ENCODE results near the gene SLC25A12. TPM values are rescaled to one million over a fixed set of nuclear protein-coding genes. Genes with fewer than 3 reads are reported as not detected.

Gene SLC25A12
- total RNA-seq, 2 experiments from 2014 or later = 28.1 to 32.3 TPM

DNA sequence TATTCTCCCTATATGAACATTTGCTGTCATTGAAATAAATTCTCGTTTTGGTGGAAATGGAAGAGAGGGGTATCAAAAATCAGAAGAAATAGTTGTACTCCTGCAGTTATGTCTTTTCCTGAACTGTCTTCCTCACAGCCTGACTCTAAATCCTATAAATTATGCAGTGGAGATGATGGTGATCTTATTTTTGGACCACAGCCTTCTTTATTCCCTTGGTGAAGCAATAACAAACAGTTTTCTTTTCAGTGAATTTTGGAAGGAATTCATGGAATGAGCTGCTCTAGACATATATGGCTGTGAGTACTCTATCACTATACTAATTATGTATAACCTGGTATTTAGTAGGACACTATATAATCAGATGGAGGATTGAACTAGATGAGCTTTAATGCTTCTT, 1.7 kb upstream of the SLC25A12 start:
- BruUV-seq (replicated peaks) = no TSS peak
- intact Hi-C loops (cut with micrococcal nuclease; ENCODE audit: unreplicated experiment) = loop anchor here (2.0 kb wide), 1 partner anchor 27 kb away; the partner anchor contains the start of gene HAT1
- Histone ChIP-seq H3K79me2 (ENCODE audit: insufficient read depth, low read depth, low read length) (peaks cover 23% of the 10 kb centered on the region; the same call in 1 of the 2 replicates), H3K4me3 (ENCODE audit: low read depth, low read length, poor library complexity, severe bottlenecking) (no peak overlapping the region), H3K9me2 (ENCODE audit: insufficient read depth, low read length) (no peaks in the 10 kb centered on the region), H3K4me2 (ENCODE audit: low read length) (no peak overlapping the region), H3K4me1 (ENCODE audit: insufficient read depth, low read length, poor library complexity, severe bottlenecking) (peaks cover 17% of the 10 kb centered on the region), H3K27ac (ENCODE audit: low read depth, low read length, poor library complexity, severe bottlenecking) (no peak overlapping the region), H3K9me3 (ENCODE audit: low read length) (peaks cover 6% of the 10 kb centered on the region; the same call in 1 of the 2 replicates), H3K36me3 (ENCODE audit: insufficient read depth, low read length) (peaks cover 18% of the 10 kb centered on the region), H2AFZ (ENCODE audit: low read length) (no peak overlapping the region), H4K20me1 (ENCODE audit: insufficient read depth, low read length) (no peaks in the 10 kb centered on the region)
- DNase-seq (ENCODE audit: low spot score) = no peak
- ChIA-PET POLR2A (interaction anchor here (0.6 to 1.9 kb wide), 5 partner anchors 8 to 1853 kb away, joined by 3 to 9 read pairs (median 4); partner anchors contain the start of gene HAT1), CTCF (ENCODE audit: unreplicated experiment) (no interaction called here)
- TF ChIP-seq, protein P1, sequence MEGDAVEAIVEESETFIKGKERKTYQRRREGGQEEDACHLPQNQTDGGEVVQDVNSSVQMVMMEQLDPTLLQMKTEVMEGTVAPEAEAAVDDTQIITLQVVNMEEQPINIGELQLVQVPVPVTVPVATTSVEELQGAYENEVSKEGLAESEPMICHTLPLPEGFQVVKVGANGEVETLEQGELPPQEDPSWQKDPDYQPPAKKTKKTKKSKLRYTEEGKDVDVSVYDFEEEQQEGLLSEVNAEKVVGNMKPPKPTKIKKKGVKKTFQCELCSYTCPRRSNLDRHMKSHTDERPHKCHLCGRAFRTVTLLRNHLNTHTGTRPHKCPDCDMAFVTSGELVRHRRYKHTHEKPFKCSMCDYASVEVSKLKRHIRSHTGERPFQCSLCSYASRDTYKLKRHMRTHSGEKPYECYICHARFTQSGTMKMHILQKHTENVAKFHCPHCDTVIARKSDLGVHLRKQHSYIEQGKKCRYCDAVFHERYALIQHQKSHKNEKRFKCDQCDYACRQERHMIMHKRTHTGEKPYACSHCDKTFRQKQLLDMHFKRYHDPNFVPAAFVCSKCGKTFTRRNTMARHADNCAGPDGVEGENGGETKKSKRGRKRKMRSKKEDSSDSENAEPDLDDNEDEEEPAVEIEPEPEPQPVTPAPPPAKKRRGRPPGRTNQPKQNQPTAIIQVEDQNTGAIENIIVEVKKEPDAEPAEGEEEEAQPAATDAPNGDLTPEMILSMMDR (conservative IDR thresholded peaks at IDR 0.05; ENCODE audit: low read length) = no peak
- no peak for TF ChIP-seq EZH2phosphoT487 (IDR thresholded peaks at IDR 0.05; ENCODE audit: borderline replicate concordance, low read depth, low read length)

DNA sequence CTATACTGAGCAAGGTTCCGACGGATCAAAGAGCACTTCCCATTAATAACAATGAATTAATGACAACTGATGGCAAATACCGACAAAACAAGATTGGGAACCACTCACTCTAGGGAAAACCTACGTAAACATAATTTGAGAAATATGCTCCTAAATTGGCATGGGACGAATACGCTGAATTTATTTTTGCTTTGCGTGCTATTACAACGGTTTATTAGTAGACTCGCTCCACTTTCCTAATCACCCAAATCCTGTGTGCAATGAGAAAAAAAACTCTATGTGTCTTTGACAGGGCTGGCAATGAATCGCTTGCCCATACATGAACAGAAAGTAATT, 536 bp upstream of the SLC25A12 start:
- peaks cover 6% of the 10 kb centered on the region; the same call in 1 of the 2 replicates for H3K9me3 ChIP-seq (ENCODE audit: low read length)
- H3K4me3 ChIP-seq (ENCODE audit: low read depth, low read length, poor library complexity, severe bottlenecking) = peak overlapping the region; percentile 86
- ChIA-PET POLR2A (interaction anchor here (0.6 to 4.5 kb wide), 6 partner anchors 10 to 197 kb away, joined by 3 to 24 read pairs (median 6); partner anchors contain the start of gene HAT1), CTCF (ENCODE audit: unreplicated experiment) (interaction anchor here (0.8 kb wide), 1 partner anchor 28 kb away, joined by 4 read pairs; the partner anchor contains the start of gene HAT1)
- H3K36me3 ChIP-seq (ENCODE audit: insufficient read depth, low read length) = peaks cover 31% of the 10 kb centered on the region
- H3K4me2 ChIP-seq (ENCODE audit: low read length) = peak overlapping the region; percentile 83
- H3K9me2 ChIP-seq (ENCODE audit: insufficient read depth, low read length) = no peaks in the 10 kb centered on the region
- peaks cover 23% of the 10 kb centered on the region; the same call in 1 of the 2 replicates for H3K79me2 ChIP-seq (ENCODE audit: insufficient read depth, low read depth, low read length)
- DNase-seq (ENCODE audit: low spot score) = peak; percentile 3
- BruUV-seq (replicated peaks) = TSS peak; percentile 90
- intact Hi-C loops (cut with micrococcal nuclease; ENCODE audit: unreplicated experiment) = loop anchor here (2.0 kb wide), 1 partner anchor 28 kb away; the partner anchor contains the start of gene HAT1
- TF ChIP-seq, protein P1 (conservative IDR thresholded peaks at IDR 0.05; ENCODE audit: low read length) = no peak
- TF ChIP-seq EZH2phosphoT487 (IDR thresholded peaks at IDR 0.05; ENCODE audit: borderline replicate concordance, low read depth, low read length) = no peak
- H4K20me1 ChIP-seq (ENCODE audit: insufficient read depth, low read length) = no peaks in the 10 kb centered on the region
- H2AFZ ChIP-seq (ENCODE audit: low read length) = peak overlapping the region; percentile 90
- H3K27ac ChIP-seq (ENCODE audit: low read depth, low read length, poor library complexity, severe bottlenecking) = peak overlapping the region; percentile 39
- H3K4me1 ChIP-seq (ENCODE audit: insufficient read depth, low read length, poor library complexity, severe bottlenecking) = peaks cover 17% of the 10 kb centered on the region

DNA sequence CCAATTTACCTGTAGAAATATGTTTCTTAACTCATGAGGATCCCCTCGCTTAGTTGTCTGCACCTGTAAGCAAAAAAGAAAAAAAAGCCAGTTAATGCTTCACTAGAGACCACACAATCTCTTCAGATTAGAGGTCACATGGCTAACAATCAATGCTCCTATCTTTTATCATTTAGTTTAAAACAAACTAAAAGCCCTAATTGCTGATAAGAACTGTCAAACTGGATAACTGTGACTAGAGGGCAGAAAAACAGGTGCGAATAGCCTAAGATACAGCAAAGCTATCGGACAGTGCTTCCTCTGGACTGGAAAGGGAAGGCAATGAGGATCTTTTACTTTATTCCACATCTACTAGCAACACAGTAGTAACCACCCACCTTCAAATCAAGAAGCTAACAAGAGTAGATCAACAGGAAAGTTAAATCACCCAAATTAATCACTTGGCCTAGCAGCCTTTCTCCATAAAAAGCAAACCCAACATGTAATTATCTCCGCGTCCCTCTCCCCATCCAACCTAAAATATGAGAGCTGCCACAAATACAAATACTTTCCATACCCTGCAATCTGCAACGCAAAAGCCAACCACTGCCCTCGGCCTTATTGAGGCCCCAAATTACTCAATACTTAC, 734 bp downstream of the SLC25A12 start:
- Histone ChIP-seq H3K9me2 (ENCODE audit: insufficient read depth, low read length) (no peaks in the 10 kb centered on the region), H2AFZ (ENCODE audit: low read length) (peak overlapping the region; percentile 90), H3K36me3 (ENCODE audit: insufficient read depth, low read length) (peaks cover 40% of the 10 kb centered on the region), H3K4me3 (ENCODE audit: low read depth, low read length, poor library complexity, severe bottlenecking) (peak overlapping the region; percentile 86), H4K20me1 (ENCODE audit: insufficient read depth, low read length) (no peaks in the 10 kb centered on the region), H3K79me2 (ENCODE audit: insufficient read depth, low read depth, low read length) (peaks cover 31% of the 10 kb centered on the region; the same call in 1 of the 2 replicates), H3K9me3 (ENCODE audit: low read length) (peaks cover 3% of the 10 kb centered on the region; the same call in 1 of the 2 replicates), H3K27ac (ENCODE audit: low read depth, low read length, poor library complexity, severe bottlenecking) (peak overlapping the region; percentile 39), H3K4me1 (ENCODE audit: insufficient read depth, low read length, poor library complexity, severe bottlenecking) (peaks cover 17% of the 10 kb centered on the region), H3K4me2 (ENCODE audit: low read length) (peak overlapping the region; percentile 83)
- peak; percentile 5 for DNase-seq (ENCODE audit: low spot score)
- POLR2A ChIA-PET = interaction anchor here (0.6 to 4.5 kb wide), 15 partner anchors 11 to 210 kb away, joined by 3 to 24 read pairs (median 3); partner anchors contain the start of gene HAT1
- no TSS peak for BruUV-seq (replicated peaks)
- TF ChIP-seq, protein P1 (conservative IDR thresholded peaks at IDR 0.05; ENCODE audit: low read length) = 0 out of 2 replicates have a peak, but pooled peaks have one; percentile 4
- no peak for TF ChIP-seq EZH2phosphoT487 (IDR thresholded peaks at IDR 0.05; ENCODE audit: borderline replicate concordance, low read depth, low read length)
- CTCF ChIA-PET (ENCODE audit: unreplicated experiment) = no interaction called here
- intact Hi-C loops (cut with micrococcal nuclease; ENCODE audit: unreplicated experiment) = no loop called here

All from OCI-LY7 (cell line).